ENCODE results near the gene KSR1. TPM values are rescaled to one million over a fixed set of nuclear protein-coding genes. Genes with fewer than 3 reads are reported as not detected.
"Not testable (repeated sequence)": the region's sequence is repeated elsewhere in the genome, so short reads cannot be mapped to it uniquely, and the experiment has no call there.

Gene KSR1
- total RNA-seq, 1 donor from 2014 or later, result 13.6 TPM

DNA sequence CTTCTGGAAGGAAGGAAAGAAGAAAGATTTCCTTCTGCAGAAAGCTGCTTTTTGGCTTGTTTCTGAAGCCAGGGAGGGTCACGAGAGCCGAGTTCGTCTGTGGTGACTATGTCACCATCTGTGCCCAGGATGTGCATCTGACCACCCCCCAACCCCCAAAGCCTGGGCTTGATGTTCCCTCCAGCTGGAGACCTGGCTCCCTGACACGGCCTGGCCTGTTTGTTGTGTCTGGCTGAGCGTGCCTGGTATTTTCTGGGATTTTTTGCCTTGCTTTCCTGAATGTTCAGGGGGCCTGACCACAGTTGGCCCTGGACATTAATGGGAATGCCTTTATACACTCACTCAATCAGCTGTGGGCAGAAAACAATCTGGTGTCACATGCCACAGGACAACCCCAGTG is 213.6 kb downstream of the KSR1 start:
- intact Hi-C loops (cut with DNase I), result no loop called here
- peak; percentile 71 for DNase-seq (ENCODE audit: low spot score)

DNA sequence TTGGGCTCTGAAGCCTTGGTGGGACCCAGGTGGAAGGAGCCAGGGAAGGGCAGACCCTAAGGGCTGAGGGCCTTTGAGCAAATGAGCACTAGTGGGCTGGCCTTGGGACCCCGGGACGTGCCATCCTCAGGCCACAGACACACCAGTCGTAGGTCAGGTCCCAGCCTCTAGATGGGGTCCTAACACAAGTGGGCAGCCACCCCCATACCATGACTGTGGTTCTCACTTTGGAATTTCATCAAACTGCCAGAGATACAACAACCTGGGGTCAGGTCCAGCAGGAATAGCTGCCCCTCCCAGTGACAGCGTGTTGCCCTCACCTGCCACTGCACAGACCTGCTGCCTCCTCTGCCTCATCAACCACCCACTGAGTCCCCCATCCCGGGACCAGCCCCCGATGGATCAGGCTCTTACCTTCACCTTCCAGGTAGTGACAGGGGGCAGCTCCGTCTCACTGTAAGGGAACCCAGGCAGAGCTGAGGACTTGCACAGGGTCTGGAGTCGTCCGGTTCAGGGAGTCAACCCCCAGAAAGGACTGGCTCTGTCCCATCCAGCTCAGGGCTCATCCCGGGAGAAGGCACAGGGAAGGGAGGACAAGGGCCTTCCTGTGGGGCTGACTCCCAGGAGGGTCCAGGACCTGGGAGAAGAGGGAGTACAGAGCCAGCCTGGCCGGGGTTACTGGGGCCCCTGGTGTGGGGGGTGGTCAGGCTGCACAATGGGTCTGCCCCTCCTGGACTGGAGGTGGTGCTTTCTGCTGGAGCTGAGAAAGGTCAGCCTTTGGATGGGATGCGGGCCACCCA is 214.7 kb downstream of the KSR1 start:
- intact Hi-C loops (cut with DNase I), result no loop called here

DNA sequence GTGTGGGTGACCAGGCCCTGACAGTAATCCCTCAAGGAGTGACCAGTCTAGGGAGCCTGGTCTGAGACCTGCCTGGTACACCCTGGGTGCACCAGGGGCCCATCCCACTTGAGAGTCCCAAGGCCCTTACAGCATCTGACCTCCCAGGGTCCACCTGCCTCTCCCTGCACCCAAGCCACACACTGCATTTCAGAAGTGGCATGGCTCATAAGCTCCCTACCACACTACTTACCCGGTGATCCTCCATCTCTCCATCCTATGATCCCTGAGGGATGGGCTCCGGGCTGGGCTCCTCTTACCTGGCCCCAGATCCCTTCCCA is 215.3 kb downstream of the KSR1 start:
- intact Hi-C loops (cut with DNase I), result no loop called here
- DNase-seq (ENCODE audit: low spot score), result peak; percentile 55

More for the DNA sequence above, 214.7 kb downstream of the KSR1 start:
- DNase-seq (ENCODE audit: low spot score), result peak; percentile 56

DNA sequence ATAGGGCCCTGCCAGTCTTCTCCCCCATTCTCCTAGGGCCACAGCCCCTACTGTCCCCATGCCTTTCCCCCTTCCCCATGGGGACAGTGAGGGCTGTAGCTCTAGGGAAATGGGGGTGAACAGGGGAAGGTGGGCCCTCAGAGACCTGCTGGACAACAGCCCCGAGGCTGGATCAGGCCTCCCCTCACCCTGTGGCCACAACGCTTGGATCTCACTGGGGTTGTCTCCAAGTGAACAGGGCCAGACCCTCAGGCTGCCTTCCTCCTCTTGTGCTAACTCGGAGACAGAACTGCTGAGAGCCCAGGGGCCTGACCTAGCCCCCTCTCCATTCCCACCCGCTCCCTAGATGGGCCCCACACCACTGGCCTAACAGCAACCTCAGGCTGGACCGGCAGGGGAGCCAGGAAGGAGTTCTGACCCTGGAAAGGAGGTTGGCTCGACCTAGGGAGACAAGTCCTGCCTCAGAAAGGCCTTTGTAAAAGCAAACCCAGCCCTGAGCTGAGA is 215.8 kb downstream of the KSR1 start:
- intact Hi-C loops (cut with DNase I), result not testable (repeated sequence)
- DNase-seq (ENCODE audit: low spot score), result peak; percentile 43

DNA sequence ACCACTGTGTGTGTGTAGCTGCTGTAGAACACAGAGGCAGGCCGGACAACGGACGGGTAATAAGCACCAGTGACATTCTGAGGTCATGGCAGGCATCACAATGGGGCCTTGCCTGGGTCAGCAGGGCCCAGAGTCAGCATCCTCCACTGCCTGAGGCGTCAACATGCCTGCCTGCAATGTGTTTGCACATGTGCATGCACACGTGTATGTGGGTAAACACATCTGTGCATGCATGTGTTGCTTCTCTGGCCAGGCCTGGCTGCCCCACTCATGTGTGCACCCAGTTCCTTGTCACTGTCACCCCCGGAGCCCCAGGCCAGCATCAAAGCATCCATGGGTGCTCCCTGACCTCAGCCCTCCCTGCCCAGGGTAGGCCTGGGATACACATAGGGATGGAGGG is 218.1 kb downstream of the KSR1 start:
- DNase-seq (ENCODE audit: low spot score), result peak; percentile 62
- intact Hi-C loops (cut with DNase I), result no loop called here

Other genes starting within 250 kb of the KSR1 start
- gene WSB1, start 162.3 kb upstream of the KSR1 start, total RNA-seq, result 94.1 TPM
- 20.1 TPM for gene LGALS9, start 174.7 kb downstream of the KSR1 start, total RNA-seq

Measured in cardiac septum (tissue), 1 donor.